ENCODE results near the gene DIP2C.
"Not testable (repeated sequence)": the region's sequence is repeated elsewhere in the genome, so short reads cannot be mapped to it uniquely, and the experiment has no call there.

The DIP2C gene

DNA sequence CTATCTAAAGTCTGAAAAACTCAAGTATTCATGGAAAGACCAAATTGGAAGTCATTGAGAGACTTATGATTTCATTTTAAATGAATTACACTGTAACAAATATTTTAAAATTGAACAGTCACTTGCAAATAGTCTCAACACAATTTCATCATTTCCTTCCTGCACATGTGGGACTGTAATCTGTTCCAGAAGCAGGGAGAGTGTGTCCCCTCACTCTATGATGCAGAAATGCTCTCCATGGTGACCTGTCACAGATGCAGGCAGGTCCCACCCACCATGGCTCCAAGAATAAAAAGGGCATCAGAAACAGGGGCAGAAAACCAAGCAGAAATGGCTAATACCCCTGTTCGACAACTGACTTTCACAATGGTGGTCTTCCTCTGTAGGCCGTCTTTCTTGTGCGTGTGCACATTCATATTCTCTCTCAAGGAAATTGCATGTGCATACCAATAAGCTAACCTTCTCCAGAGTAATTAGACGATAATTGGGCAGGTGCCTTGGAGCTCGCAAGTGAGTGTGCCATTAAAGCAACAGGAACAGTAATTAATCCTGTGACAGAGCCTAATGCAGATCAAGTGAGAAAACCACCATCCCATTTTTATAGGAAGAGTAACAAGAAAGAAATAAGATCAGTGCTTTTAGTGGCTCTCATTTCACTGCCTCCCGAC lies 383.3 kb downstream of the DIP2C start:
- Histone ChIP-seq H4K8ac (ENCODE audit: low read depth, low read length) (no peak overlapping the region), H3K9ac (ENCODE audit: low read length) (no peak overlapping the region), H2BK120ac (ENCODE audit: low read depth, low read length) (no peak overlapping the region), H3K27ac (ENCODE audit: low read depth, low read length) (no peak overlapping the region), H4K5ac (ENCODE audit: low read length) (no peak overlapping the region), H3K4me3 (ENCODE audit: low read length) (no peak overlapping the region), H2BK15ac (replicated peaks; ENCODE audit: low read depth) (no peak overlapping the region), H3K79me2 (ENCODE audit: control insufficient read depth, insufficient read depth, low read length) (no peaks in the 10 kb centered on the region), H3K4me2 (ENCODE audit: low read length) (no peak overlapping the region), H2BK5ac (ENCODE audit: low read length) (no peak overlapping the region), H3K79me1 (ENCODE audit: low read length) (no peaks in the 10 kb centered on the region), H3K56ac (ENCODE audit: low read length) (no peak overlapping the region), H3K23ac (ENCODE audit: low read length) (no peak overlapping the region), H3K18ac (ENCODE audit: low read length) (no peak overlapping the region), H3K4me1 (ENCODE audit: control insufficient read depth, low read depth, low read length) (no peaks in the 10 kb centered on the region), H2AK5ac (ENCODE audit: low read length) (no peak overlapping the region), H3K36me3 (ENCODE audit: control insufficient read depth, insufficient read depth, low read length) (no peaks in the 10 kb centered on the region), H3K27me3 (ENCODE audit: insufficient read depth, low read length, poor library complexity) (no peaks in the 10 kb centered on the region), H3K4ac (ENCODE audit: low read depth, low read length) (no peak overlapping the region)
- DNase-seq, result no peak
- no CpG with 5 or more reads among the region's 6 CpGs for WGBS (ENCODE audit: extremely low coverage, insufficient coverage, low lambda C conversion rate)

DNA sequence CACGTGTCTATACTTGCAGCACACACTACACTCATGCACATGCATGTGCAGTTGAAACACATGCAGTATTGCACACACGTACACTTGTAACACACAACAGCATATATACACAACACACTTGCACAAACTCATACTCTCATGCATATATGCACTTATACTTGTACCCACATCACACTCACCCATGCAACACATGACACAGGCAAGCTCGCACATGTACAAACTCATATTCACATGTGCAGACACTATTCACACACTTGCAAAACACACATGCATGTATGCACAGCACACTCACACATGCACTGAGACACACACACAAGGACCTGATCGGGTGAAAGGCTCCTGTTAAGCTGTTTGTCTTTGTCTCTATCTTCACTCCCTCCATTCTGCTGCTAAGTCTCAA lies 384.4 kb downstream of the DIP2C start:
- Histone ChIP-seq H3K56ac (ENCODE audit: low read length) (no peak overlapping the region), H3K23ac (ENCODE audit: low read length) (no peak overlapping the region), H3K9ac (ENCODE audit: low read length) (no peak overlapping the region), H2BK120ac (ENCODE audit: low read depth, low read length) (no peak overlapping the region), H2BK15ac (replicated peaks; ENCODE audit: low read depth) (no peak overlapping the region), H3K79me2 (ENCODE audit: control insufficient read depth, insufficient read depth, low read length) (no peaks in the 10 kb centered on the region), H3K4me1 (ENCODE audit: control insufficient read depth, low read depth, low read length) (no peaks in the 10 kb centered on the region), H3K27me3 (ENCODE audit: insufficient read depth, low read length, poor library complexity) (no peaks in the 10 kb centered on the region), H3K4me3 (ENCODE audit: low read length) (no peak overlapping the region), H3K18ac (ENCODE audit: low read length) (no peak overlapping the region), H4K8ac (ENCODE audit: low read depth, low read length) (no peak overlapping the region), H4K5ac (ENCODE audit: low read length) (no peak overlapping the region), H2AK5ac (ENCODE audit: low read length) (no peak overlapping the region), H3K79me1 (ENCODE audit: low read length) (no peaks in the 10 kb centered on the region), H3K4ac (ENCODE audit: low read depth, low read length) (no peak overlapping the region), H2BK5ac (ENCODE audit: low read length) (no peak overlapping the region), H3K4me2 (ENCODE audit: low read length) (no peak overlapping the region), H3K36me3 (ENCODE audit: control insufficient read depth, insufficient read depth, low read length) (no peaks in the 10 kb centered on the region), H3K27ac (ENCODE audit: low read depth, low read length) (no peak overlapping the region)
- WGBS (ENCODE audit: extremely low coverage, insufficient coverage, low lambda C conversion rate), result no CpG with 5 or more reads among the region's 4 CpGs
- DNase-seq, result no peak

DNA sequence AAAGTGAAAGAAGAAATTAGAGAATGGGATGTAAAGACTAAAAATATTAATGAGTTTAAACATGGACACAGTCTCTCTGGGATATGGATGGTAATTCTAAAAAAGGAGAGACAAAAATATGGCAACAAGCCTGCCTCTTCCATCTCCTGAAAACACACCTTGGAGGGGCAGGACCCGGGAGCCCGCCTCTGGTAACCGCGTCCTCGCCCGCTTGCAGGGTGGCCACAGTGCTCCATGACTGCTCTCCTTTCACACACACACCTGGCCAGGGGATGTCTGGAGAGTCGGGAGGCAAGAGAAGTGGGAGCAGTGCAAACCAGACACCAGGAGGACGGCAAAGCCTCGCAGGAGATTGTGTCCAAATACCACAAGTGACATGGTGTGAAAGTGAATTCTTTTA lies 387.9 kb downstream of the DIP2C start:
- Histone ChIP-seq H3K4ac (ENCODE audit: low read depth, low read length) (no peak overlapping the region), H2BK5ac (ENCODE audit: low read length) (no peak overlapping the region), H3K79me1 (ENCODE audit: low read length) (no peaks in the 10 kb centered on the region), H3K27me3 (ENCODE audit: insufficient read depth, low read length, poor library complexity) (no peaks in the 10 kb centered on the region), H3K56ac (ENCODE audit: low read length) (no peak overlapping the region), H3K27ac (ENCODE audit: low read depth, low read length) (no peak overlapping the region), H3K4me1 (ENCODE audit: control insufficient read depth, low read depth, low read length) (no peaks in the 10 kb centered on the region), H2BK120ac (ENCODE audit: low read depth, low read length) (no peak overlapping the region), H4K5ac (ENCODE audit: low read length) (no peak overlapping the region), H2AK5ac (ENCODE audit: low read length) (no peak overlapping the region), H3K4me3 (ENCODE audit: low read length) (no peak overlapping the region), H3K36me3 (ENCODE audit: control insufficient read depth, insufficient read depth, low read length) (no peaks in the 10 kb centered on the region), H4K8ac (ENCODE audit: low read depth, low read length) (no peak overlapping the region), H3K23ac (ENCODE audit: low read length) (no peak overlapping the region), H3K4me2 (ENCODE audit: low read length) (no peak overlapping the region), H2BK15ac (replicated peaks; ENCODE audit: low read depth) (no peak overlapping the region), H3K9ac (ENCODE audit: low read length) (no peak overlapping the region), H3K79me2 (ENCODE audit: control insufficient read depth, insufficient read depth, low read length) (no peaks in the 10 kb centered on the region), H3K18ac (ENCODE audit: low read length) (no peak overlapping the region)
- no peak for DNase-seq
- WGBS (ENCODE audit: extremely low coverage, insufficient coverage, low lambda C conversion rate), result no CpG with 5 or more reads among the region's 9 CpGs

DNA sequence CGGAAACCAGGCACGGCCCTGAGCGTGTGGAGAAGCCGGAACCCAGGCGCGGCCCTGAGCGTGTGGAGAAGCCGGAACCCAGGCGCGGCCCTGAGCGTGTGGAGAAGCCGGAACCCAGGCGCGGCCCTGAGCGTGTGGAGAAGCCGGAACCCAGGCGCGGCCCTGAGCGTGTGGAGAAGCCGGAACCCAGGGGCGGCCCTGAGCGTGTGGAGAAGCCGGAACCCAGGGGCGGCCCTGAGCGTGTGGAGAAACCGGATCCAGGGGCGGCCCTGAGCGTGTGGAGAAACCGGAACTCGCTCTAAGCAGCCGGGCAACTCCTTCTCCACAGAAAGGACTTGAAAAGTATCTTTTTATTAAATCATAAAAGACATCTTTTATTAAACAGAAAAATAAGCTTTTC lies 388.9 kb downstream of the DIP2C start:
- H3K4ac ChIP-seq (ENCODE audit: low read depth, low read length); H3K4me3 ChIP-seq (ENCODE audit: low read length); H3K4me1 ChIP-seq (ENCODE audit: control insufficient read depth, low read depth, low read length); H3K27ac ChIP-seq (ENCODE audit: low read depth, low read length); H3K4me2 ChIP-seq (ENCODE audit: low read length); H2AK5ac ChIP-seq (ENCODE audit: low read length); H4K8ac ChIP-seq (ENCODE audit: low read depth, low read length); H3K23ac ChIP-seq (ENCODE audit: low read length); H2BK15ac ChIP-seq (replicated peaks; ENCODE audit: low read depth); H3K79me2 ChIP-seq (ENCODE audit: control insufficient read depth, insufficient read depth, low read length); H3K36me3 ChIP-seq (ENCODE audit: control insufficient read depth, insufficient read depth, low read length); DNase-seq; H3K56ac ChIP-seq (ENCODE audit: low read length); H3K9ac ChIP-seq (ENCODE audit: low read length); H3K18ac ChIP-seq (ENCODE audit: low read length); H3K27me3 ChIP-seq (ENCODE audit: insufficient read depth, low read length, poor library complexity); H2BK5ac ChIP-seq (ENCODE audit: low read length); H3K79me1 ChIP-seq (ENCODE audit: low read length); H4K5ac ChIP-seq (ENCODE audit: low read length); H2BK120ac ChIP-seq (ENCODE audit: low read depth, low read length): not testable (repeated sequence)
- WGBS (ENCODE audit: extremely low coverage, insufficient coverage, low lambda C conversion rate), result no CpG with 5 or more reads among the region's 31 CpGs

DNA sequence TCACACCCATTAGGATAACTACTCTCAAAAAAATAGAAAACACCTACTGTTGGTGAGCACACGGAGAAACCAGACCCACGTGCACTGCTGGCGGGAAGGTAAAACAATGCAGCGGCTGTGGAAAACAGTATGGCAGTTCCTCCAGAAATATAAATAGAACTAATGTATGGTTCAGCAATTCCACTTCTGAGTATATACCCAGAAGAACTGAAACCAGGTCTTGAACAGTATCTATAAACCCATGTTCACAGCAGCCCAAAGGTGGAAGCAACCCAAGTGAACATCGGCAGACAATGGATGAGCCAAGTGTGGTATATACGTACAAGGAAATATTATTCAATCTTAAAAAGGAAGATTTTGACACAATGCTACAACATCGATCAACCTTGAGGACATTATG lies 389.5 kb downstream of the DIP2C start:
- H4K5ac ChIP-seq (ENCODE audit: low read length), result no peak overlapping the region
- H2BK15ac ChIP-seq (replicated peaks; ENCODE audit: low read depth), result no peak overlapping the region
- no peak overlapping the region for H3K9ac ChIP-seq (ENCODE audit: low read length)
- no peaks in the 10 kb centered on the region for H3K79me2 ChIP-seq (ENCODE audit: control insufficient read depth, insufficient read depth, low read length)
- no CpG with 5 or more reads among the region's 7 CpGs for WGBS (ENCODE audit: extremely low coverage, insufficient coverage, low lambda C conversion rate)
- no peak overlapping the region for H3K4me2 ChIP-seq (ENCODE audit: low read length)
- no peaks in the 10 kb centered on the region for H3K4me1 ChIP-seq (ENCODE audit: control insufficient read depth, low read depth, low read length)
- no peaks in the 10 kb centered on the region for H3K79me1 ChIP-seq (ENCODE audit: low read length)
- no peaks in the 10 kb centered on the region for H3K36me3 ChIP-seq (ENCODE audit: control insufficient read depth, insufficient read depth, low read length)
- no peak overlapping the region for H3K4me3 ChIP-seq (ENCODE audit: low read length)
- H2AK5ac ChIP-seq (ENCODE audit: low read length), result no peak overlapping the region
- no peak overlapping the region for H3K23ac ChIP-seq (ENCODE audit: low read length)
- H3K56ac ChIP-seq (ENCODE audit: low read length), result no peak overlapping the region
- no peaks in the 10 kb centered on the region for H3K27me3 ChIP-seq (ENCODE audit: insufficient read depth, low read length, poor library complexity)
- no peak overlapping the region for H2BK120ac ChIP-seq (ENCODE audit: low read depth, low read length)
- H3K27ac ChIP-seq (ENCODE audit: low read depth, low read length), result no peak overlapping the region
- no peak overlapping the region for H3K18ac ChIP-seq (ENCODE audit: low read length)
- no peak overlapping the region for H2BK5ac ChIP-seq (ENCODE audit: low read length)
- H4K8ac ChIP-seq (ENCODE audit: low read depth, low read length), result no peak overlapping the region
- no peak for DNase-seq
- no peak overlapping the region for H3K4ac ChIP-seq (ENCODE audit: low read depth, low read length)

DNA sequence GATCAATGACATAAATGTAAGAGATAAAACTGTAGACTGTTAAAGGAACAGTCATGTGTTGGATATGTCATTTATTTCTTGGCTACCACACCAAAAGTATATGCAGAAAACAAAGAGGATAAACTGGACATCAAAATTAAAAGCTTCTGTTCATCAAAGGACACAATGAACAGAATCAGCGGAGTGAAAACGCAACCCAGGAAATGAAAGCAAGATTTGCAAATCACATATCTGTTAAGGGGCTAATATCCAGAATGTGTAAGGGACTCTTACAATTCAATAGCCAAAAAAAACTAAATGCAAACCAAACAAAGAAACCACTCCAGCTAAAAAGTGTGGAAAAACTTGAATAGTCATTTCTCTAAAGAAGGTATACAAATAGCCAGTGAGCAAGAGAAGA lies 390.0 kb downstream of the DIP2C start:
- H3K79me2 ChIP-seq (ENCODE audit: control insufficient read depth, insufficient read depth, low read length), result no peaks in the 10 kb centered on the region
- H3K56ac ChIP-seq (ENCODE audit: low read length), result no peak overlapping the region
- WGBS (ENCODE audit: extremely low coverage, insufficient coverage, low lambda C conversion rate), result no CpG with 5 or more reads among the region's 2 CpGs
- H3K4me1 ChIP-seq (ENCODE audit: control insufficient read depth, low read depth, low read length), result no peaks in the 10 kb centered on the region
- H2BK15ac ChIP-seq (replicated peaks; ENCODE audit: low read depth), result no peak overlapping the region
- H3K4me3 ChIP-seq (ENCODE audit: low read length), result no peak overlapping the region
- H4K8ac ChIP-seq (ENCODE audit: low read depth, low read length), result no peak overlapping the region
- H2BK120ac ChIP-seq (ENCODE audit: low read depth, low read length), result no peak overlapping the region
- H2BK5ac ChIP-seq (ENCODE audit: low read length), result no peak overlapping the region
- no peak for DNase-seq
- H3K36me3 ChIP-seq (ENCODE audit: control insufficient read depth, insufficient read depth, low read length), result no peaks in the 10 kb centered on the region
- no peak overlapping the region for H3K4me2 ChIP-seq (ENCODE audit: low read length)
- no peak overlapping the region for H3K9ac ChIP-seq (ENCODE audit: low read length)
- H3K23ac ChIP-seq (ENCODE audit: low read length), result no peak overlapping the region
- no peak overlapping the region for H3K27ac ChIP-seq (ENCODE audit: low read depth, low read length)
- H2AK5ac ChIP-seq (ENCODE audit: low read length), result no peak overlapping the region
- H4K5ac ChIP-seq (ENCODE audit: low read length), result no peak overlapping the region
- no peak overlapping the region for H3K18ac ChIP-seq (ENCODE audit: low read length)
- H3K79me1 ChIP-seq (ENCODE audit: low read length), result no peaks in the 10 kb centered on the region
- no peak overlapping the region for H3K4ac ChIP-seq (ENCODE audit: low read depth, low read length)
- no peaks in the 10 kb centered on the region for H3K27me3 ChIP-seq (ENCODE audit: insufficient read depth, low read length, poor library complexity)
